Ovary (tissue), 3 donors: ENCODE measurements around the gene POLD1.

ENCODE experiments used
- EP300 ChIP-seq: sonication (generic); formaldehyde crosslinking; IDR thresholded peaks from one replicate; pipeline ENCODE4 v1.6.1; 2017; ENCODE audit warnings: antibody characterized with exemption
- TF ChIP-seq, protein P1 (sequence below), 3 donors: fragments of 450-650 bp in 2 of 3; fragments of 200-600 bp in 1 of 3; IDR thresholded peaks; one replicate each; pipeline versions ENCODE4 v1.5.1 to v1.8.0; 2016 to 2022; ENCODE audit warnings: antibody characterized with exemption in 3 of 3, mild to moderate bottlenecking in 1 of 3
- donor health status: DM: no; HTN: no; CAD: no.

GRCh38 chr19:50357178-50358100, 26.7 kb upstream of the POLD1 start:
- TF ChIP-seq, protein P1, sequence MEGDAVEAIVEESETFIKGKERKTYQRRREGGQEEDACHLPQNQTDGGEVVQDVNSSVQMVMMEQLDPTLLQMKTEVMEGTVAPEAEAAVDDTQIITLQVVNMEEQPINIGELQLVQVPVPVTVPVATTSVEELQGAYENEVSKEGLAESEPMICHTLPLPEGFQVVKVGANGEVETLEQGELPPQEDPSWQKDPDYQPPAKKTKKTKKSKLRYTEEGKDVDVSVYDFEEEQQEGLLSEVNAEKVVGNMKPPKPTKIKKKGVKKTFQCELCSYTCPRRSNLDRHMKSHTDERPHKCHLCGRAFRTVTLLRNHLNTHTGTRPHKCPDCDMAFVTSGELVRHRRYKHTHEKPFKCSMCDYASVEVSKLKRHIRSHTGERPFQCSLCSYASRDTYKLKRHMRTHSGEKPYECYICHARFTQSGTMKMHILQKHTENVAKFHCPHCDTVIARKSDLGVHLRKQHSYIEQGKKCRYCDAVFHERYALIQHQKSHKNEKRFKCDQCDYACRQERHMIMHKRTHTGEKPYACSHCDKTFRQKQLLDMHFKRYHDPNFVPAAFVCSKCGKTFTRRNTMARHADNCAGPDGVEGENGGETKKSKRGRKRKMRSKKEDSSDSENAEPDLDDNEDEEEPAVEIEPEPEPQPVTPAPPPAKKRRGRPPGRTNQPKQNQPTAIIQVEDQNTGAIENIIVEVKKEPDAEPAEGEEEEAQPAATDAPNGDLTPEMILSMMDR (IDR thresholded peaks at IDR 0.05): peak; percentile 83 to 90 (median 88)
- TF ChIP-seq EP300: no peak
